ENCODE data around the gene NCS1.

The NCS1 gene

GRCh38 chr9:130177898-130178805, 5.9 kb downstream of the NCS1 start:
- no peak for DNase-seq

- DNase-seq, result no peak
Observed at GRCh38 chr9:130179331-130179907, 7.2 kb downstream of the NCS1 start.

- DNase-seq, result no peak
Observed at GRCh38 chr9:130180516-130180915, 8.3 kb downstream of the NCS1 start.

- DNase-seq, result no peak
Observed at GRCh38 chr9:130181678-130182380, 9.6 kb downstream of the NCS1 start.

GRCh38 chr9:130182381-130182909, 10.2 kb downstream of the NCS1 start:
- no peak for DNase-seq

- DNase-seq, result no peak
Observed at GRCh38 chr9:130183133-130183762, 11.0 kb downstream of the NCS1 start.

GRCh38 chr9:130185017-130185416, 12.8 kb downstream of the NCS1 start:
- DNase-seq, result no peak

- no peak for DNase-seq
Observed at GRCh38 chr9:130185490-130186031, 13.4 kb downstream of the NCS1 start.

- DNase-seq, result no peak
Observed at GRCh38 chr9:130186051-130186450, 13.8 kb downstream of the NCS1 start.

- DNase-seq, result no peak
Observed at GRCh38 chr9:130186839-130187522, 14.8 kb downstream of the NCS1 start.

- DNase-seq, result no peak
Observed at GRCh38 chr9:130187523-130187846, 15.3 kb downstream of the NCS1 start.

GRCh38 chr9:130188860-130189481, 16.8 kb downstream of the NCS1 start:
- no peak for DNase-seq

GRCh38 chr9:130189840-130190239, 17.6 kb downstream of the NCS1 start:
- DNase-seq, result no peak

GRCh38 chr9:130191068-130191748, 19.0 kb downstream of the NCS1 start:
- no peak for DNase-seq

GRCh38 chr9:130191749-130192120, 19.5 kb downstream of the NCS1 start:
- no peak for DNase-seq

- no peak for DNase-seq
Observed at GRCh38 chr9:130192382-130192999, 20.3 kb downstream of the NCS1 start.

GRCh38 chr9:130193103-130193502, 20.9 kb downstream of the NCS1 start:
- DNase-seq, result no peak

- DNase-seq, result no peak
Observed at GRCh38 chr9:130193531-130194377, 21.6 kb downstream of the NCS1 start.

- no peak for DNase-seq
Observed at GRCh38 chr9:130194378-130194932, 22.3 kb downstream of the NCS1 start.

Measured in activated effector memory CD4-positive, alpha-beta T cell treated with Interleukin-2 at 50 U/mL for 16 hours (primary cell).